ENCODE results near the gene FOXP2. TPM values are rescaled to one million over a fixed set of nuclear protein-coding genes. Genes with fewer than 3 reads are reported as not detected.

FOXP2 gene
- total and polyA plus RNA-seq, 2 of the 13 experiments (the other 11 are each of a cell fraction or from before 2014, with no cell fraction given): 0.90 TPM; not detected in 1

DNA sequence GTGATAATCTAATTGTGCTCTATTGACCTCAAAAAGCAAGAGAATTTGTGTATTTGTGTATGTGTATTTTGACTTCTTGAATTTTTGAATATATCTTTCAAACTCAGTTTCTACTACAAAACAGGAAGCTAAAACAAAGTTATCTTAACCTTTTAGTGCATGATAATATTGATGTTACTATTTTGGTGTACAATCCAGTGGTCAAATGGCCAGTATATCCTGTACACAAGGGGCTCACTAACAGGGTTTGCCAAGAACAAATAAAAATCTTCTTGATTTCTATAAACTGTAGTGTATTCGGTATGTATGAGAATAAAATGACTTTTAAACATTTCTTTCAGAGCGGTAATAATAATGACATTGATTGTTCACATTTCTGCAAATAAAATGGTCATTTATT, 69.6 kb downstream of the FOXP2 start:
- Histone ChIP-seq H3K27ac (ENCODE audit: extremely low read length, insufficient read depth, low read length) (no peak overlapping the region), H3K27me3 (ENCODE audit: control insufficient read depth in 1 of 2, insufficient read depth in 2 of 2, low read length in 2 of 2) (no peaks in the 10 kb centered on the region; a peak in 1 of 5 replicates), H3K4me2 (ENCODE audit: low read depth, low read length) (no peak overlapping the region), H3K9me3 (ENCODE audit: low read length) (peaks cover 17% of the 10 kb centered on the region), H3K4me1 (ENCODE audit: insufficient read depth, low read length) (no peaks in the 10 kb centered on the region), H3K9ac (ENCODE audit: insufficient read depth, low read depth, low read length) (no peak overlapping the region), H3K4me3 (replicated peaks in 1 of 3; ENCODE audit: insufficient read depth in 1 of 3, low read depth in 2 of 3, low read length in 3 of 3) (no peak overlapping the region), H3K79me2 (ENCODE audit: insufficient read depth, low read length) (no peaks in the 10 kb centered on the region), H2AFZ (ENCODE audit: low read length) (no peak overlapping the region), H4K20me1 (ENCODE audit: insufficient read depth, low read length) (no peaks in the 10 kb centered on the region), H3K36me3 (replicated peaks in 1 of 2; ENCODE audit: control insufficient read depth in 1 of 2, insufficient read depth in 2 of 2, low read length in 2 of 2) (no peaks in the 10 kb centered on the region)
- FAIRE-seq (no peak), ATAC-seq (no peak), DNase-seq (ENCODE audit: low spot score) (no peak)
- TF ChIP-seq FOSL1 (CRISPR knock-in tag; IDR thresholded peaks at IDR 0.05; ENCODE audit: borderline replicate concordance) (no peak), HDAC2 (CRISPR knock-in tag; IDR thresholded peaks at IDR 0.05) (no peak), GPBP1L1 (CRISPR knock-in tag; IDR thresholded peaks at IDR 0.05) (no peak), ZNF354B (CRISPR knock-in tag; IDR thresholded peaks at IDR 0.05) (no peak), SIX4 (CRISPR knock-in tag; IDR thresholded peaks at IDR 0.05) (no peak)
- in situ Hi-C loops (cut with HindIII; ENCODE audit: extremely low pct_ligation_motif_present, low pct_unique_long_range_greater_than_20kb) (no loop called here), intact Hi-C loops (cut with micrococcal nuclease; ENCODE audit: unreplicated experiment) (no loop called here)
- WGBS (ENCODE audit: low lambda C conversion rate): 1% methylated on average over 2 of the region's 2 CpGs
- no TSS peak for BruUV-seq (replicated peaks)
- CTCF ChIA-PET (ENCODE audit: low intra/inter-chr PET ratio, low total read pairs): no interaction called here
- POLR2A ChIA-PET: no interaction called here

GRCh38 chr7:114487174-114487573, 72.6 kb downstream of the FOXP2 start:
- BruUV-seq (replicated peaks): no TSS peak
- Histone ChIP-seq H3K9ac (ENCODE audit: insufficient read depth, low read depth, low read length) (no peak overlapping the region), H3K9me3 (ENCODE audit: low read length) (peaks cover 17% of the 10 kb centered on the region), H3K79me2 (ENCODE audit: insufficient read depth, low read length) (no peaks in the 10 kb centered on the region), H3K36me3 (replicated peaks in 1 of 2; ENCODE audit: control insufficient read depth in 1 of 2, insufficient read depth in 2 of 2, low read length in 2 of 2) (no peaks in the 10 kb centered on the region), H4K20me1 (ENCODE audit: insufficient read depth, low read length) (no peaks in the 10 kb centered on the region), H3K27ac (ENCODE audit: extremely low read length, insufficient read depth, low read length) (no peak overlapping the region), H3K4me3 (replicated peaks in 1 of 3; ENCODE audit: insufficient read depth in 1 of 3, low read depth in 2 of 3, low read length in 3 of 3) (no peak overlapping the region), H3K27me3 (ENCODE audit: control insufficient read depth in 1 of 2, insufficient read depth in 2 of 2, low read length in 2 of 2) (no peaks in the 10 kb centered on the region), H2AFZ (ENCODE audit: low read length) (no peak overlapping the region), H3K4me2 (ENCODE audit: low read depth, low read length) (no peak overlapping the region), H3K4me1 (ENCODE audit: insufficient read depth, low read length) (no peaks in the 10 kb centered on the region)
- WGBS (ENCODE audit: low lambda C conversion rate): no CpG with 5 or more reads among the region's 1 CpG
- in situ Hi-C loops (cut with HindIII; ENCODE audit: extremely low pct_ligation_motif_present, low pct_unique_long_range_greater_than_20kb): no loop called here
- ChIA-PET CTCF (ENCODE audit: low intra/inter-chr PET ratio, low total read pairs) (no interaction called here), POLR2A (no interaction called here)
- ATAC-seq (no peak), FAIRE-seq (no peak), DNase-seq (ENCODE audit: low spot score) (no peak)
- intact Hi-C loops (cut with micrococcal nuclease; ENCODE audit: unreplicated experiment): no loop called here
- TF ChIP-seq HNF4A (CRISPR knock-in tag; IDR thresholded peaks at IDR 0.05) (no peak), ZNF468 (CRISPR knock-in tag; IDR thresholded peaks at IDR 0.05) (no peak), ZNF234 (CRISPR knock-in tag; conservative IDR thresholded peaks at IDR 0.05) (no peak), HNF4G (IDR thresholded peaks at IDR 0.05; ENCODE audit: borderline replicate concordance, low read depth, low read length) (no peak), HNF4G (CRISPR knock-in tag; IDR thresholded peaks at IDR 0.05; ENCODE audit: borderline replicate concordance, low read depth) (no peak), ZNF543 (CRISPR knock-in tag; IDR thresholded peaks at IDR 0.05) (no peak), TMF1 (CRISPR knock-in tag; IDR thresholded peaks at IDR 0.05; ENCODE audit: low read depth) (no peak), PRDM15 (CRISPR knock-in tag; IDR thresholded peaks at IDR 0.05) (no peak), ZNF382 (CRISPR knock-in tag; IDR thresholded peaks at IDR 0.05; ENCODE audit: borderline replicate concordance) (no peak), ZBTB8A (CRISPR knock-in tag; IDR thresholded peaks at IDR 0.05; ENCODE audit: borderline replicate concordance, low read depth) (no peak), ZNF773 (CRISPR knock-in tag; IDR thresholded peaks at IDR 0.05; ENCODE audit: borderline replicate concordance) (no peak), SP4 (CRISPR knock-in tag; IDR thresholded peaks at IDR 0.05) (no peak)
